Embryonic facial prominence (tissue), 1 donor: ENCODE results near the gene LPCAT3.

Source experiments
- DNase-seq: peaks from one replicate; pipeline ENCODE4 v3.0.0-alpha.2; 2016; ENCODE audit errors: extremely low spot score

The LPCAT3 gene

DNA sequence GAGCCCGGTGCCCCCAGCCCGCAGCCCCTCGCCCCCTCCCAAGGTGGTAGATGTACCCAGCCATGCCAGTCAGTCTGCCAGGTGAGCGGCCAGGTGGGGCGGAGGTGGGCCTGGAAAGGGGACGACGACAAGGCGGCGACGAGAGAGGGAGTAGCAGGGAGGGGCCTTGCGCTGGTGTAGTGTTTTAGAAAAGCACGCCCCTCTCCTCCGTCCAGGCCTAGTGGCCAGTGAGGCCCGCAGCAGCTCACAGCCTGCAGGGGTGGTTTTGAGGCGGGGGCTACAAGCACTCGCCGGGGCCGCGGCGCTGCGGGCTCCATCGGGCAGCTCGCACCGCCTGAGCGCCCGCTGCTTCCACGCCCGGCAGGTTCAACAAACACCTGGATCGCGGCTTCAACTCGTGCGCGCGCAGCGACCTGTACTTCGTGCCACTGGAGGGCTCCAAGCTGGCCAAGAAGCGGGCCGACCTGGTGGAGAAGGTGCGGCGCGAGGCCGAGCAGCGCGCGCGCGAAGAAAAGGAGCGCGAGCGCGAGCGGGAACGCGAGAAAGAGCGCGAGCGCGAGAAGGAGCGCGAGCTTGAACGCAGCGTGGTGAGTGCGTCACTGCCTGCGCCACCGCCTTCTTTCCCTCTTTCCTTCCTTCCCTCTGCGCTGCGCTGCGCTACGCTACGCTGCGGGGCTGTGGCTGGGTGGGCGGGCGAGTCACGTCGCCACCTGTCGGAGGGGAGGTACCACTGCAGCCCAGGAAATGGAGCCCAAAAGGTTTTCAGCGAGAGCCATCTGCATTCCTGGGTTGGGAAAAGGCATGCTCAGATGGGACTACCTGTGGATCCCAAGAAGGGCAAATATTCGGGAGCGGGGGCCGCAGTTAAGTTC, 80.6 kb downstream of the LPCAT3 start:
- DNase-seq, result peak; percentile 93

DNA sequence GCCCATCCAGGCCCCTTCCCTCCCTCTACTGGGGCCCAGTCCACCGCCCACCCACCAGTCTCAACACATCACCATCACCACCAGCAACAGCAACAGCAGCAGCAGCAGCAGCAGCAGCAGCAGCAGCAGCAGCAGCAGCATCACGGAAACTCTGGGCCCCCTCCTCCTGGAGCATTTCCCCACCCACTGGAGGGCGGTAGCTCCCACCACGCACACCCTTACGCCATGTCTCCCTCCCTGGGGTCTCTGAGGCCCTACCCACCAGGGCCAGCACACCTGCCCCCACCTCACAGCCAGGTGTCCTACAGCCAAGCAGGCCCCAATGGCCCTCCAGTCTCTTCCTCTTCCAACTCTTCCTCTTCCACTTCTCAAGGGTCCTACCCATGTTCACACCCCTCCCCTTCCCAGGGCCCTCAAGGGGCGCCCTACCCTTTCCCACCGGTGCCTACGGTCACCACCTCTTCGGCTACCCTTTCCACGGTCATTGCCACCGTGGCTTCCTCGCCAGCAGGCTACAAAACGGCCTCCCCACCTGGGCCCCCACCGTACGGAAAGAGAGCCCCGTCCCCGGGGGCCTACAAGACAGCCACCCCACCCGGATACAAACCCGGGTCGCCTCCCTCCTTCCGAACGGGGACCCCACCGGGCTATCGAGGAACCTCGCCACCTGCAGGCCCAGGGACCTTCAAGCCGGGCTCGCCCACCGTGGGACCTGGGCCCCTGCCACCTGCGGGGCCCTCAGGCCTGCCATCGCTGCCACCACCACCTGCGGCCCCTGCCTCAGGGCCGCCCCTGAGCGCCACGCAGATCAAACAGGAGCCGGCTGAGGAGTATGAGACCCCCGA, 81.4 kb downstream of the LPCAT3 start:
- no peak for DNase-seq

GRCh38 chr12:6936194-6936635, 82.1 kb downstream of the LPCAT3 start:
- DNase-seq, result no peak

GRCh38 chr12:6935371-6936193, 82.7 kb downstream of the LPCAT3 start:
- DNase-seq, result no peak

DNA sequence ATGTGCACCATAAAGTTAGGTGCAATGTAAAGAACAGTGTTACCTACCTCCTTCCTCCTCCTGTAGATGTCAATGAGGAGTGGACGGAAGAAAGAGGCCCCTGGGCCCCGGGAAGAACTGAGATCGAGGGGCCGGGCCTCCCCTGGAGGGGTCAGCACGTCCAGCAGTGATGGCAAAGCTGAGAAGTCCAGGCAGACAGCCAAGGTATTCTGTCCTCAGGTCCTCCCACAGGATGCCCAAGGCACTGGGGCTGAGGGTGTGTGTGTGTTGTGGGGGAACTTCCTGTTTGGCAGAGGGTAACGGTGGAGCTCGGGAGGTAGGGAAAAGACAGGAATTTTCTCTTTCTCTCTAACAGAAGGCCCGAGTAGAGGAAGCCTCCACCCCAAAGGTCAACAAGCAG, 84.2 kb downstream of the LPCAT3 start:
- no peak for DNase-seq

- no peak for DNase-seq
Observed at GRCh38 chr12:6932766-6933165, 85.5 kb downstream of the LPCAT3 start.

DNA sequence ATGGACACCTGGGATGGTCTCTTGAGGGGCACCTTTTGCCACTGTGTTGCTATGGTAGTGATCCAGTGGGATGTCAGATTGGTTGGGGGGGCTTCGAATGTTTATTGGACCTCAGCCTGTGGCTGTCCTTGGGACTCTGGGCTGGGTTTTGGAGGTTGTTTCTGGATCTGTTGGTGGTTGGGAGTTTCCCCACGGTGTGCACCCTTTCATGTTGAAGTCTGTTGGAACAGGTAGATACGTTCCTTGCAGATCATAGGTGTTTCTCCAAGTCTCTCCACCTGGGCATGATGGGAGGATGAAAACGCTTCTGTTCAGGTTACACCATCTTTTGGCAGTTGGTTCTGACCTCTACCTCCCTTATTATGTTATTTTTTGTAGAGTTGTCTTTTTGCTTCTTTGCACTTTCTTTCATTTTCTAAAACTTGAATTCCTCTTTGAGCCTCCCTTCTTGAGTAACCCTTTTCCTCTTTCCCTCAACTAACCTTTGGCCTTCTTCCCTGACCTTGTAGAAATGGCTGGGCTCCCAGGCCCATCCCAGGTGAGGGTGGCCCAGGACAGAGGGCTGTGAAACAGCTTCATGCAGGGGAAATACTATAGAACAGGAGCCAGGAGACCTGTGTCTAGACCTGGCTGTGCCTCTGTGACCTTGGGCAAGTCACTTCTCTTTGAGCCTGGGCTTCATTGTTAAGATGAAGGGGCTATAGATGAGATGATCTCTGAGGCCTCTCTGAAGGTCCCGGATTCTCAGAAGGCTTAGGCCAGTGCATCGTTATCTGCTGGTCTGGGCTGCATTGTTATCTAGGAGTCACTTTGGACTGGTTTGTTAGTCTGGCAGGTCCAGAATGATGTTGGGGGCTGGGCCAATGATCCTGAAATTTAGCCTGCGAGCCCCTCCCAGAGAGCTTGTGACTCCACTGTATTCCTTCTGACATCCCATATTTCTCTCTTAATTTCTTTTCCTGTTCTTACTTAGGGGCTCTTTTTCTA, 88.5 kb downstream of the LPCAT3 start:
- DNase-seq, result no peak

GRCh38 chr12:6928703-6929407, 89.4 kb downstream of the LPCAT3 start:
- no peak for DNase-seq

- DNase-seq, result no peak
Observed at GRCh38 chr12:6928022-6928702, 90.1 kb downstream of the LPCAT3 start.

DNA sequence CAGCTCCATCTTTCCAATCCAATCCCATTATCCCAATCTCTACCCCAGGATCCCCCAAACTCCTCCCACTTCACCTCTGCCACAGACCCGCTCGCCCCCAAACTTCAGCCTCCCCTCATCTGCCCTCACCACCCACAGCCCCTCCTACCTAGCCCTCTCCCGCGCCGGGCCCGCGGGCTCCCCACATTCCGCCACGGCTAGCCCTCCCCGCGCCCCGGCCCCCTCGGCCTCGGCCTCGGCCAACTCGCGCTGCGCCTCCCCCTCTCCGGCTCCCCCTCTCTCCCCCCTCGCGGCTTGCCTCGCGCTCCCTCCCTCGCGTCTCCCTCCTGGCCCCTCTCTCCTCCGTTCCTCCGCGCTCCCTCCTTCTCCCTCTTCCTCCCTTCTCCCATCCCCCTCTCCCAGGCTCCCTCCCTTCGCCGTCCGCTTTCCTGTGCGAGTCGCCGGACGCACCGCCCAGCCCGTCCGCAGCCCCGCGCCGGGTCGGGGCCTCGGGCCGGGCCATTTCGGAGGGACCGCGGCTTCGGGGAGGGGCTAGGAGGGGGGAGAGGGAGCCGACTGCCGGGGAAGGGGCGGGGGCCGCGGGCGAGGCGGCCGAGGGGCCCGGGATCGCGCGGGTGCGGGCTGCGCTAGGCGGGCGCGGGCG, 90.8 kb downstream of the LPCAT3 start, which contains the start of gene ATN1:
TSS of gene ATN1 (plus strand) at position 581 of the 643 bp plus-strand sequence. CDS start 6,043 bp downstream, outside the sequence.
- DNase-seq, result peak; percentile 94
